ENCODE results near the gene JAG2.

JAG2 gene

GRCh38 chr14:105203701-105204100 is 35.1 kb upstream of the JAG2 start:
- no peak for TF ChIP-seq EZH2 (IDR thresholded peaks at IDR 0.05; ENCODE audit: borderline replicate concordance, low read depth, low read length, severe bottlenecking)
- TF ChIP-seq CTCF (IDR thresholded peaks at IDR 0.05; ENCODE audit: borderline replicate concordance, extremely low read depth, low read length, poor library complexity, severe bottlenecking): no peak
- no peak overlapping the region for H2AFZ ChIP-seq (ENCODE audit: low read depth, low read length)
- DNase-seq (no peak), ATAC-seq (ENCODE audit: insufficient read depth, low read depth) (no peak)
- H3K27ac ChIP-seq (ENCODE audit: low read length): no peak overlapping the region
- H3K4me1 ChIP-seq (ENCODE audit: insufficient read depth, low read length): no peaks in the 10 kb centered on the region
- H4K20me1 ChIP-seq (ENCODE audit: insufficient read depth, low read length): peaks cover 28% of the 10 kb centered on the region
- no peak overlapping the region for H3K4me2 ChIP-seq (ENCODE audit: insufficient read depth, low read length)
- H3K4me3 ChIP-seq (ENCODE audit: low read depth in 1 of 2, low read length in 2 of 2): no peak overlapping the region
- no peaks in the 10 kb centered on the region for H3K36me3 ChIP-seq (ENCODE audit: insufficient read depth, low read length)
- H3K9me3 ChIP-seq (ENCODE audit: insufficient read depth, low read length, severe bottlenecking): no peaks in the 10 kb centered on the region
- H3K79me2 ChIP-seq (ENCODE audit: insufficient read depth, low read length): no peaks in the 10 kb centered on the region
- no peak overlapping the region for H3K9ac ChIP-seq (ENCODE audit: low read depth, low read length)
- H3K27me3 ChIP-seq (ENCODE audit: insufficient read depth, low read length, poor library complexity): no peaks in the 10 kb centered on the region

- Histone ChIP-seq H3K9me3 (ENCODE audit: insufficient read depth, low read length, severe bottlenecking) (no peaks in the 10 kb centered on the region), H3K4me2 (ENCODE audit: insufficient read depth, low read length) (no peak overlapping the region), H3K9ac (ENCODE audit: low read depth, low read length) (no peak overlapping the region), H3K27ac (ENCODE audit: low read length) (no peak overlapping the region), H4K20me1 (ENCODE audit: insufficient read depth, low read length) (peaks cover 30% of the 10 kb centered on the region), H2AFZ (ENCODE audit: low read depth, low read length) (no peak overlapping the region), H3K4me1 (ENCODE audit: insufficient read depth, low read length) (no peaks in the 10 kb centered on the region), H3K36me3 (ENCODE audit: insufficient read depth, low read length) (no peaks in the 10 kb centered on the region), H3K27me3 (ENCODE audit: insufficient read depth, low read length, poor library complexity) (peaks cover 2% of the 10 kb centered on the region), H3K4me3 (ENCODE audit: low read depth in 1 of 2, low read length in 2 of 2) (no peak overlapping the region), H3K79me2 (ENCODE audit: insufficient read depth, low read length) (no peaks in the 10 kb centered on the region)
- TF ChIP-seq EZH2 (IDR thresholded peaks at IDR 0.05; ENCODE audit: borderline replicate concordance, low read depth, low read length, severe bottlenecking): no peak
- peak; percentile 53 for TF ChIP-seq CTCF (IDR thresholded peaks at IDR 0.05; ENCODE audit: borderline replicate concordance, extremely low read depth, low read length, poor library complexity, severe bottlenecking)
- DNase-seq (no peak), ATAC-seq (ENCODE audit: insufficient read depth, low read depth) (peak; percentile 18; the same call in 1 of the 3 replicates)
Observed at GRCh38 chr14:105203057-105203531, 34.5 kb upstream of the JAG2 start.

GRCh38 chr14:105201925-105202513 is 33.4 kb upstream of the JAG2 start:
- no peak overlapping the region for H3K27ac ChIP-seq (ENCODE audit: low read length)
- ATAC-seq (ENCODE audit: insufficient read depth, low read depth): peak; percentile 44; the same call in 2 of the 3 replicates
- H3K36me3 ChIP-seq (ENCODE audit: insufficient read depth, low read length): no peaks in the 10 kb centered on the region
- H3K27me3 ChIP-seq (ENCODE audit: insufficient read depth, low read length, poor library complexity): peaks cover 11% of the 10 kb centered on the region
- TF ChIP-seq CTCF (IDR thresholded peaks at IDR 0.05; ENCODE audit: borderline replicate concordance, extremely low read depth, low read length, poor library complexity, severe bottlenecking) (no peak), EZH2 (IDR thresholded peaks at IDR 0.05; ENCODE audit: borderline replicate concordance, low read depth, low read length, severe bottlenecking) (no peak)
- no peak overlapping the region for H3K4me3 ChIP-seq (ENCODE audit: low read depth in 1 of 2, low read length in 2 of 2)
- H2AFZ ChIP-seq (ENCODE audit: low read depth, low read length): no peak overlapping the region
- peaks cover 25% of the 10 kb centered on the region for H4K20me1 ChIP-seq (ENCODE audit: insufficient read depth, low read length)
- no peak overlapping the region for H3K4me2 ChIP-seq (ENCODE audit: insufficient read depth, low read length)
- no peaks in the 10 kb centered on the region for H3K4me1 ChIP-seq (ENCODE audit: insufficient read depth, low read length)
- peak; percentile 39 for DNase-seq
- no peaks in the 10 kb centered on the region for H3K79me2 ChIP-seq (ENCODE audit: insufficient read depth, low read length)
- no peak overlapping the region for H3K9ac ChIP-seq (ENCODE audit: low read depth, low read length)
- H3K9me3 ChIP-seq (ENCODE audit: insufficient read depth, low read length, severe bottlenecking): no peaks in the 10 kb centered on the region

Measured in DND-41 (cell line).